GM12878 (cell line): ENCODE results near the gene CMTM5. TPM values are rescaled to one million over a fixed set of nuclear protein-coding genes. Genes with fewer than 3 reads are reported as not detected.

Source experiments
- ATAC-seq: fragments of 200-7000 bp; cut with Tn5 transposase; 3 replicates; pipeline ENCODE4 v1.9.1; 2020; ENCODE audit warnings: mild to moderate bottlenecking, moderate library complexity
- BruUV-seq: library from RNA; stranded (reverse); fragments of 400-500 nt; replicated peaks from 2 replicates; lab custom pipeline; 2021; lab: Mats Ljungman, UMichigan
- CTCF ChIA-PET: fragments of 300-600 bp; sonication (Branson Sonifier 250); formaldehyde crosslinking; extraction: SDS; loops from one replicate; lab custom pipeline; 2021; ENCODE audit warnings: inconsistent platforms; lab: Yijun Ruan, JAX
- POLR2A ChIA-PET: fragments of 350-600 bp; formaldehyde crosslinking; extraction: SDS; loops from one replicate; lab custom pipeline; 2021; ENCODE audit warnings: inconsistent platforms; lab: Charles Lee
- RAD21 ChIA-PET: fragments of 300-600 bp; sonication (Branson Sonifier 250); formaldehyde crosslinking; loops from one replicate; lab custom pipeline; 2023; ENCODE audit warnings: antibody characterized with exemption; ENCODE audit not compliant: unreplicated experiment; lab: Charles Lee
- SMC1A ChIA-PET: fragments of 300-600 bp; sonication (Branson Sonifier 250); formaldehyde crosslinking; loops from one replicate; lab custom pipeline; 2023; ENCODE audit not compliant: unreplicated experiment, uncharacterized antibody; lab: Charles Lee
- DNase-seq: peaks from one replicate; pipeline ENCODE4 v3.0.0-alpha.2; 2011; ENCODE audit warnings: low read depth, low spot score
- FAIRE-seq: peaks from 3 replicates; lab custom pipeline; 2011; peaks lifted over from hg19 to GRCh38; lab: Jason Lieb, UNC
- H2AFZ ChIP-seq: 2 replicates; pipeline ENCODE4 v1.6.0; 2011; ENCODE audit warnings: low read depth, low read length, control low read depth; ENCODE audit not compliant: control insufficient read depth
- H3K27ac ChIP-seq: 2 replicates; pipeline ENCODE4 v1.5.1; 2011; ENCODE audit warnings: control low read depth; ENCODE audit not compliant: control insufficient read depth, insufficient read depth
- H3K27me3 ChIP-seq, 2 experiments: replicated peaks in 1 of 2; 2 replicates each; pipeline versions ENCODE4 v1.6.0 to v1.6.1; 2011; ENCODE audit warnings: low read length in 1 of 2; ENCODE audit not compliant: control insufficient read depth in 2 of 2, insufficient read depth in 2 of 2
- H3K36me3 ChIP-seq, 2 experiments: 2 replicates each; pipeline ENCODE4 v1.5.1; 2011; ENCODE audit warnings: low read length in 1 of 2; ENCODE audit not compliant: control insufficient read depth in 2 of 2, insufficient read depth in 2 of 2
- H3K4me1 ChIP-seq: 2 replicates; pipeline ENCODE4 v1.6.1; 2011; ENCODE audit warnings: mild to moderate bottlenecking, low read length, moderate library complexity, mixed read lengths; ENCODE audit not compliant: control insufficient read depth, insufficient read depth
- H3K4me2 ChIP-seq: 2 replicates; pipeline ENCODE4 v1.6.0; 2011; ENCODE audit warnings: control low read depth; ENCODE audit not compliant: control insufficient read depth, insufficient read depth
- H3K4me3 ChIP-seq: fragments of 200-600 bp; sonication (generic); 2 replicates; pipeline ENCODE4 v1.5.1; 2016
- H3K79me2 ChIP-seq: 2 replicates; pipeline ENCODE4 v1.6.0; 2011; ENCODE audit warnings: low read length; ENCODE audit not compliant: control insufficient read depth, insufficient read depth
- H3K9ac ChIP-seq: 2 replicates; pipeline ENCODE4 v1.8.0; 2011; ENCODE audit warnings: low read length, control low read depth, mixed read lengths; ENCODE audit not compliant: control insufficient read depth, insufficient read depth
- H3K9me3 ChIP-seq: replicated peaks from 3 replicates; pipeline ENCODE4 v1.5.1; 2011; ENCODE audit warnings: mild to moderate bottlenecking, low read length; ENCODE audit not compliant: control insufficient read depth, insufficient read depth
- H4K20me1 ChIP-seq: 2 replicates; pipeline ENCODE4 v1.6.0; 2011; ENCODE audit not compliant: control insufficient read depth, insufficient read depth
- BMI1 ChIP-seq: fragments of 450-650 bp; IDR thresholded peaks from 2 replicates; pipeline ENCODE4 v1.6.1; 2016; ENCODE audit warnings: mild to moderate bottlenecking, moderate library complexity, borderline replicate concordance
- CHD2 ChIP-seq: IDR thresholded peaks from 2 replicates; pipeline ENCODE4 v1.6.1; 2011; ENCODE audit warnings: low read depth, low read length, improper control_type of control experiment, borderline replicate concordance
- CHD4 ChIP-seq: fragments of 200-600 bp; sonication (generic); IDR thresholded peaks from 2 replicates; pipeline ENCODE4 v1.6.1; 2016; ENCODE audit warnings: mild to moderate bottlenecking
- CREB1 ChIP-seq: IDR thresholded peaks from 2 replicates; pipeline ENCODE4 v1.6.1; 2012; ENCODE audit warnings: low read depth, mild to moderate bottlenecking, inconsistent platforms
- ESRRA ChIP-seq: IDR thresholded peaks from 2 replicates; pipeline ENCODE4 v1.6.1; 2012; ENCODE audit warnings: mild to moderate bottlenecking, low read length, improper control_type of control experiment
- EZH2 ChIP-seq: IDR thresholded peaks from 2 replicates; pipeline ENCODE4 v1.6.1; 2012; ENCODE audit warnings: low read depth, mild to moderate bottlenecking, control low read depth, inconsistent platforms, low read length, borderline replicate concordance; ENCODE audit not compliant: control insufficient read depth
- RCOR1 ChIP-seq: conservative IDR thresholded peaks from 2 replicates; pipeline ENCODE4 v1.6.1; 2012; ENCODE audit warnings: low read depth, low read length, improper control_type of control experiment
- RELA ChIP-seq: fragments of 450-650 bp; IDR thresholded peaks from 2 replicates; pipeline ENCODE4 v1.8.0; 2014; ENCODE audit warnings: borderline replicate concordance; ENCODE audit not compliant: partially characterized antibody
- SREBF1 ChIP-seq: IDR thresholded peaks from 2 replicates; pipeline ENCODE4 v1.6.1; 2012; ENCODE audit warnings: mild to moderate bottlenecking, low read length
- ZBTB4 ChIP-seq: fragments of 450-650 bp; formaldehyde crosslinking; IDR thresholded peaks from 2 replicates; pipeline ENCODE4 v1.4.0; 2022; ENCODE audit warnings: mild to moderate bottlenecking, moderate library complexity
- WGBS: methylation state at CpG from one replicate; pipeline ENCODE4 v1.1.6; 2016; ENCODE audit warnings: low lambda C conversion rate; ENCODE audit not compliant: insufficient replicate concordance, insufficient coverage; ENCODE audit errors: missing lambda C conversion rate; 5-methylcytosine and 5-hydroxymethylcytosine counted together
- in situ Hi-C: fragments of 300-500 bp; cut with MboI; formaldehyde crosslinking; loops from 9 replicates; pipeline ENCODE4 v1.14.3; 2018; ENCODE audit warnings: mixed read lengths
- intact Hi-C: fragments of 100-400 bp; cut with micrococcal nuclease; formaldehyde crosslinking; loops from one replicate; pipeline ENCODE4 v1.14.2; 2022; ENCODE audit not compliant: unreplicated experiment
- polyA plus RNA-seq, 11 experiments: library from polyadenylated mRNA; depleted of rRNA in 4 of 11; unstranded in 6 of 11; stranded (reverse) in 5 of 11; fragments of >200 nt; fragmentation: Nextera tagmentation in 4 of 11; fragmentation: Illumina TruSeq in 1 of 11; extraction: Ambion mirVana in 4 of 11; extraction: Trizol in 1 of 11; gene quantifications; 1 replicate in 1 of 11; 2 replicates in 10 of 11; pipeline versions ENCODE4 v1.2.1 to v1.2.3, GENCODE V29; 2011 to 2016; ENCODE audit warnings: inconsistent platforms in 2 of 11, missing spikeins in 2 of 11, low read depth in 1 of 11
- total RNA-seq, 4 experiments: library from RNA; depleted of rRNA in 3 of 4; stranded (reverse); fragments of >200 nt in 3 of 4; fragmentation: Illumina TruSeq in 1 of 4; extraction: Trizol in 1 of 4; gene quantifications; 2 replicates each; pipeline versions ENCODE4 v1.2.1 to v1.2.3, GENCODE V29; 2013 to 2021

CMTM5 gene
- total and polyA plus RNA-seq, 10 of the 15 experiments (the other 5 are each of a cell fraction or from before 2014, with no cell fraction given) = not detected

GRCh38 chr14:23406725-23407355 lies 30.0 kb downstream of the CMTM5 start:
- Histone ChIP-seq H3K36me3 (no peaks in the 10 kb centered on the region), H3K9me3 (no peaks in the 10 kb centered on the region), H3K27me3 (peaks cover 0 to 3% of the 10 kb centered on the region in 2 experiments; a peak in 3 of 4 replicates), H3K79me2 (no peaks in the 10 kb centered on the region), H3K4me3 (no peak overlapping the region), H2AFZ (no peak overlapping the region), H3K4me1 (no peaks in the 10 kb centered on the region), H4K20me1 (no peaks in the 10 kb centered on the region), H3K27ac (no peak overlapping the region), H3K9ac (no peak overlapping the region), H3K4me2 (no peak overlapping the region)
- ChIA-PET SMC1A (no interaction called here), POLR2A (no interaction called here), CTCF (no interaction called here), RAD21 (no interaction called here)
- in situ Hi-C loops = no loop called here
- DNase-seq (no peak), FAIRE-seq (no peak), ATAC-seq (no peak)
- intact Hi-C loops = no loop called here
- no TSS peak for BruUV-seq
- TF ChIP-seq RCOR1 = no peak
- TF ChIP-seq CHD2 = no peak
- no peak for TF ChIP-seq EZH2
- TF ChIP-seq ZBTB4 (CRISPR knock-in tag) = no peak
- TF ChIP-seq BMI1 = no peak
- no peak for TF ChIP-seq CREB1
- no peak for TF ChIP-seq RELA
- no peak for TF ChIP-seq ESRRA
- no peak for TF ChIP-seq SREBF1
- TF ChIP-seq CHD4 = no peak
- WGBS = 41% methylated on average over 15 of the region's 15 CpGs
